Spleen (tissue), 7 donors: ENCODE results near the gene TNS1.

ENCODE experiments used
- POLR2AphosphoS5 ChIP-seq, 3 donors: sonication (generic); formaldehyde crosslinking; IDR thresholded peaks; one replicate each; pipeline ENCODE4 v1.5.1; 2017; ENCODE audit warnings: antibody characterized with exemption in 3 of 3
- TF ChIP-seq, protein P1 (sequence below), 11 experiments: fragments of 200-600 bp in 7 of 11; fragments of 450-650 bp in 4 of 11; sonication (generic) in 4 of 11; IDR thresholded peaks in 8 of 11; conservative IDR thresholded peaks in 3 of 11; 1 replicate in 7 of 11; 2 replicates in 4 of 11; pipeline versions ENCODE4 v1.4.0 to v1.8.0; 2016 to 2021; ENCODE audit warnings: antibody characterized with exemption in 11 of 11, inconsistent platforms in 4 of 11, mild to moderate bottlenecking in 1 of 11
- donor health status: DM: no; HTN: no; CAD: no; lungs with moderate emphysema.
- donor health status: DM: no; HTN: no; CAD: no.
- donor health status: DM: no; HTN: no; CAD: no.

DNA sequence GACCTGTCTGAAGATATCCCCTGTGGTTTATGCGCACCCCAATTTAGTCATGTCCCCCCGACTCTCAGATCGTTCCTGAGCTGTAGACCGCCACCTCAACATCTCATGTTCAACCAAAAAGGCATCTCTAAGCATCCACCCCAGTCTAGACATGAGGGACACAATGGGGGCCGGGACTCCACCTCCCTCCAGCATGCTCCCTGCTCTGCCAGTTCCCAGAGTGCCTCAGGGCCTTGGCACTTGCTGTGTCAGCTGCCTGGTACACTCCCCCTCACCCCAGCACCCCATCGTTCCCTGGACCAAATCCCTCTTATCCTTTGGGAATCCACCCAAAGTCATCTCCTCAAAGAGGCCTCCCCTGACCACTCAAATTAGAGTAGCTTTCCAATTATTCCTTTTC lies 22.2 kb downstream of the TNS1 start:
- TF ChIP-seq, protein P1, sequence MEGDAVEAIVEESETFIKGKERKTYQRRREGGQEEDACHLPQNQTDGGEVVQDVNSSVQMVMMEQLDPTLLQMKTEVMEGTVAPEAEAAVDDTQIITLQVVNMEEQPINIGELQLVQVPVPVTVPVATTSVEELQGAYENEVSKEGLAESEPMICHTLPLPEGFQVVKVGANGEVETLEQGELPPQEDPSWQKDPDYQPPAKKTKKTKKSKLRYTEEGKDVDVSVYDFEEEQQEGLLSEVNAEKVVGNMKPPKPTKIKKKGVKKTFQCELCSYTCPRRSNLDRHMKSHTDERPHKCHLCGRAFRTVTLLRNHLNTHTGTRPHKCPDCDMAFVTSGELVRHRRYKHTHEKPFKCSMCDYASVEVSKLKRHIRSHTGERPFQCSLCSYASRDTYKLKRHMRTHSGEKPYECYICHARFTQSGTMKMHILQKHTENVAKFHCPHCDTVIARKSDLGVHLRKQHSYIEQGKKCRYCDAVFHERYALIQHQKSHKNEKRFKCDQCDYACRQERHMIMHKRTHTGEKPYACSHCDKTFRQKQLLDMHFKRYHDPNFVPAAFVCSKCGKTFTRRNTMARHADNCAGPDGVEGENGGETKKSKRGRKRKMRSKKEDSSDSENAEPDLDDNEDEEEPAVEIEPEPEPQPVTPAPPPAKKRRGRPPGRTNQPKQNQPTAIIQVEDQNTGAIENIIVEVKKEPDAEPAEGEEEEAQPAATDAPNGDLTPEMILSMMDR (IDR thresholded peaks at IDR 0.05 in 8 of 11, conservative IDR thresholded peaks at IDR 0.05 in 3 of 11), result no peak
- no peak for TF ChIP-seq POLR2AphosphoS5 (IDR thresholded peaks at IDR 0.05)
